ENCODE results near the gene TTC33.
"Not testable (repeated sequence)": the region's sequence is repeated elsewhere in the genome, so short reads cannot be mapped to it uniquely, and the experiment has no call there.

TTC33 gene

GRCh38 chr5:40648150-40648549 lies 107.6 kb downstream of the TTC33 start:
- TF ChIP-seq CTCF (IDR thresholded peaks at IDR 0.05; ENCODE audit: borderline replicate concordance, control extremely low read depth, extremely low read depth, insufficient read depth, missing control alignments): no peak
- in situ Hi-C loops (cut with MboI; ENCODE audit: low sequenced_read_pairs, unreplicated experiment): no loop called here
- no peak for DNase-seq (ENCODE audit: low spot score)

GRCh38 chr5:40646266-40646665 lies 109.5 kb downstream of the TTC33 start:
- no peak for DNase-seq (ENCODE audit: low spot score)
- in situ Hi-C loops (cut with MboI; ENCODE audit: low sequenced_read_pairs, unreplicated experiment): no loop called here

GRCh38 chr5:40639531-40639930 lies 116.2 kb downstream of the TTC33 start:
- in situ Hi-C loops (cut with MboI; ENCODE audit: low sequenced_read_pairs, unreplicated experiment); DNase-seq (ENCODE audit: low spot score): not testable (repeated sequence)

More at GRCh38 chr5:40646266-40646665, 109.5 kb downstream of the TTC33 start:
- TF ChIP-seq CTCF (IDR thresholded peaks at IDR 0.05; ENCODE audit: borderline replicate concordance, control extremely low read depth, extremely low read depth, insufficient read depth, missing control alignments): no peak

- no peak for DNase-seq (ENCODE audit: low spot score)
- in situ Hi-C loops (cut with MboI; ENCODE audit: low sequenced_read_pairs, unreplicated experiment): no loop called here
- TF ChIP-seq CTCF (IDR thresholded peaks at IDR 0.05; ENCODE audit: borderline replicate concordance, control extremely low read depth, extremely low read depth, insufficient read depth, missing control alignments): no peak
Measured at GRCh38 chr5:40634593-40634992, 121.2 kb downstream of the TTC33 start.

GRCh38 chr5:40634154-40634553 lies 121.6 kb downstream of the TTC33 start:
- in situ Hi-C loops (cut with MboI; ENCODE audit: low sequenced_read_pairs, unreplicated experiment): no loop called here
- TF ChIP-seq CTCF (IDR thresholded peaks at IDR 0.05; ENCODE audit: borderline replicate concordance, control extremely low read depth, extremely low read depth, insufficient read depth, missing control alignments): no peak
- no peak for DNase-seq (ENCODE audit: low spot score)

GRCh38 chr5:40631236-40631635 lies 124.5 kb downstream of the TTC33 start:
- no peak for TF ChIP-seq CTCF (IDR thresholded peaks at IDR 0.05; ENCODE audit: borderline replicate concordance, control extremely low read depth, extremely low read depth, insufficient read depth, missing control alignments)
- in situ Hi-C loops (cut with MboI; ENCODE audit: low sequenced_read_pairs, unreplicated experiment): no loop called here
- no peak for DNase-seq (ENCODE audit: low spot score)

GRCh38 chr5:40630126-40630525 lies 125.6 kb downstream of the TTC33 start:
- DNase-seq (ENCODE audit: low spot score): no peak
- no peak for TF ChIP-seq CTCF (IDR thresholded peaks at IDR 0.05; ENCODE audit: borderline replicate concordance, control extremely low read depth, extremely low read depth, insufficient read depth, missing control alignments)
- in situ Hi-C loops (cut with MboI; ENCODE audit: low sequenced_read_pairs, unreplicated experiment): no loop called here

Data from GM13976 (cell line).